WTC11 (cell line): ENCODE results near the gene TPK1. TPM values are rescaled to one million over a fixed set of nuclear protein-coding genes. Genes with fewer than 3 reads are reported as not detected.

Experiments
- ATAC-seq: fragments of 200-7000 bp; cut with Tn5 transposase; 2 replicates; pipeline ENCODE4 v1.10.0; 2021; ENCODE audit warnings: mild to moderate bottlenecking, moderate library complexity
- CTCF ChIA-PET: fragments of 300-600 bp; sonication (Branson Sonifier 250); formaldehyde crosslinking; loops from one replicate; lab custom pipeline; 2021; ENCODE audit warnings: antibody characterized with exemption; lab: Charles Lee
- POLR2A ChIA-PET: fragments of 350-600 bp; sonication (Branson Sonifier 250); formaldehyde crosslinking; loops from one replicate; lab custom pipeline; 2021; ENCODE audit warnings: antibody characterized with exemption; lab: Charles Lee
- DNase-seq: peaks from one replicate; pipeline ENCODE4 v3.0.0; 2021; ENCODE audit warnings: low spot score
- H3K27ac Mint-ChIP-seq: 2 replicates; pipeline ENCODE4 v1.8.0; 2021; ENCODE audit warnings: mixed read lengths
- H3K27me3 Mint-ChIP-seq: 2 replicates; pipeline ENCODE4 v1.8.0; 2021; ENCODE audit warnings: low read depth, mild to moderate bottlenecking, moderate library complexity, mixed read lengths
- H3K36me3 Mint-ChIP-seq: 2 replicates; pipeline ENCODE4 v1.8.0; 2021; ENCODE audit warnings: mixed read lengths
- H3K4me1 Mint-ChIP-seq: 2 replicates; pipeline ENCODE4 v1.8.0; 2022; ENCODE audit warnings: mixed read lengths
- H3K4me3 Mint-ChIP-seq: 2 replicates; pipeline ENCODE4 v1.8.0; 2021; ENCODE audit warnings: mild to moderate bottlenecking, moderate library complexity, mixed read lengths
- H3K9me3 Mint-ChIP-seq: 2 replicates; pipeline ENCODE4 v1.8.0; 2021; ENCODE audit warnings: mixed read lengths
- ETV6 ChIP-seq: sonication (generic); formaldehyde crosslinking; IDR thresholded peaks from 2 replicates; pipeline ENCODE4 v1.8.1; 2022; ENCODE audit warnings: mild to moderate bottlenecking, missing genetic modification reagents
- FOXJ3 ChIP-seq: sonication (generic); formaldehyde crosslinking; IDR thresholded peaks from 2 replicates; pipeline ENCODE4 v1.9.0; 2021; ENCODE audit warnings: missing genetic modification reagents, mild to moderate bottlenecking, borderline replicate concordance
- FOXP4 ChIP-seq: sonication (generic); formaldehyde crosslinking; IDR thresholded peaks from 2 replicates; pipeline ENCODE4 v1.8.0; 2022; ENCODE audit warnings: mild to moderate bottlenecking, missing genetic modification reagents
- GRHL2 ChIP-seq: fragments of 250-450 bp; sonication (Bioruptor Pico); IDR thresholded peaks from 2 replicates; pipeline ENCODE4 v1.8.0; 2022; ENCODE audit warnings: mild to moderate bottlenecking, moderate library complexity; ENCODE audit not compliant: insufficient replicate concordance, severe bottlenecking
- HMGA2 ChIP-seq: fragments of 250-450 bp; sonication (Bioruptor Pico); IDR thresholded peaks from 2 replicates; pipeline ENCODE4 v1.4.0; 2021; ENCODE audit warnings: mild to moderate bottlenecking, moderate library complexity
- MYBL2 ChIP-seq: sonication (generic); formaldehyde crosslinking; IDR thresholded peaks from 2 replicates; pipeline ENCODE4 v1.8.1; 2023; ENCODE audit warnings: mild to moderate bottlenecking, moderate library complexity, missing genetic modification reagents
- NFYB ChIP-seq: sonication (generic); formaldehyde crosslinking; conservative IDR thresholded peaks from 2 replicates; pipeline ENCODE4 v1.8.0; 2022; ENCODE audit warnings: low read depth, missing genetic modification reagents
- NR3C1 ChIP-seq: sonication (generic); formaldehyde crosslinking; conservative IDR thresholded peaks from 2 replicates; pipeline ENCODE4 v1.8.1; 2023; ENCODE audit warnings: low read depth, mild to moderate bottlenecking, missing genetic modification reagents
- SOX15 ChIP-seq: fragments of 250-450 bp; sonication (Bioruptor Pico); IDR thresholded peaks from 2 replicates; pipeline ENCODE4 v1.9.0; 2021; ENCODE audit warnings: mild to moderate bottlenecking
- TEAD1 ChIP-seq: sonication (generic); formaldehyde crosslinking; IDR thresholded peaks from 2 replicates; pipeline ENCODE4 v1.8.0; 2022; ENCODE audit warnings: mild to moderate bottlenecking, missing genetic modification reagents
- TP53 ChIP-seq: sonication (generic); formaldehyde crosslinking; IDR thresholded peaks from 2 replicates; pipeline ENCODE4 v1.8.1; 2023; ENCODE audit warnings: mild to moderate bottlenecking, missing genetic modification reagents
- ZBTB21 ChIP-seq: sonication (generic); formaldehyde crosslinking; IDR thresholded peaks from 2 replicates; pipeline ENCODE4 v1.8.1; 2023; ENCODE audit warnings: mild to moderate bottlenecking, missing genetic modification reagents, borderline replicate concordance
- ZNF138 ChIP-seq: sonication (generic); formaldehyde crosslinking; conservative IDR thresholded peaks from 2 replicates; pipeline ENCODE4 v1.8.1; 2022; ENCODE audit warnings: mild to moderate bottlenecking, moderate library complexity, missing genetic modification reagents
- ZNF219 ChIP-seq: sonication (generic); formaldehyde crosslinking; IDR thresholded peaks from 2 replicates; pipeline ENCODE4 v1.8.0; 2023; ENCODE audit warnings: missing genetic modification reagents, mild to moderate bottlenecking, borderline replicate concordance
- ZNF263 ChIP-seq: sonication (generic); formaldehyde crosslinking; IDR thresholded peaks from 2 replicates; pipeline ENCODE4 v1.8.1; 2022; ENCODE audit warnings: low read depth, mild to moderate bottlenecking, moderate library complexity, missing genetic modification reagents
- total RNA-seq: library from RNA; stranded (reverse); gene quantifications from 3 replicates; pipeline ENCODE4 v1.2.3, GENCODE V29; 2021
- TF ChIP-seq, protein P1 (sequence below): sonication (generic); formaldehyde crosslinking; conservative IDR thresholded peaks from 2 replicates; pipeline ENCODE4 v1.8.1; 2023; ENCODE audit warnings: mild to moderate bottlenecking, low read depth, missing genetic modification reagents, moderate library complexity
- TF ChIP-seq, protein P2 (sequence below): fragments of 250-450 bp; sonication (Bioruptor Pico); conservative IDR thresholded peaks from 2 replicates; pipeline ENCODE4 v1.9.0; 2021; ENCODE audit warnings: mild to moderate bottlenecking

Gene TPK1
- total RNA-seq, 1 experiment from 2014 or later, result 2.7 TPM

GRCh38 chr7:144481833-144482232 lies 354.0 kb downstream of the TPK1 start:
- H3K27ac Mint-ChIP-seq, result no peak overlapping the region
- ChIA-PET CTCF (no interaction called here), POLR2A (no interaction called here)
- no peak overlapping the region for H3K4me3 Mint-ChIP-seq
- H3K9me3 Mint-ChIP-seq, result peaks cover 8% of the 10 kb centered on the region
- DNase-seq (no peak), ATAC-seq (no peak)
- peaks cover 12% of the 10 kb centered on the region for H3K4me1 Mint-ChIP-seq
- H3K36me3 Mint-ChIP-seq, result peaks cover 6% of the 10 kb centered on the region; the same call in 1 of the 2 replicates
- no peaks in the 10 kb centered on the region for H3K27me3 Mint-ChIP-seq
- TF ChIP-seq NR3C1 (CRISPR knock-in tag), result no peak
- TF ChIP-seq, protein P1, sequence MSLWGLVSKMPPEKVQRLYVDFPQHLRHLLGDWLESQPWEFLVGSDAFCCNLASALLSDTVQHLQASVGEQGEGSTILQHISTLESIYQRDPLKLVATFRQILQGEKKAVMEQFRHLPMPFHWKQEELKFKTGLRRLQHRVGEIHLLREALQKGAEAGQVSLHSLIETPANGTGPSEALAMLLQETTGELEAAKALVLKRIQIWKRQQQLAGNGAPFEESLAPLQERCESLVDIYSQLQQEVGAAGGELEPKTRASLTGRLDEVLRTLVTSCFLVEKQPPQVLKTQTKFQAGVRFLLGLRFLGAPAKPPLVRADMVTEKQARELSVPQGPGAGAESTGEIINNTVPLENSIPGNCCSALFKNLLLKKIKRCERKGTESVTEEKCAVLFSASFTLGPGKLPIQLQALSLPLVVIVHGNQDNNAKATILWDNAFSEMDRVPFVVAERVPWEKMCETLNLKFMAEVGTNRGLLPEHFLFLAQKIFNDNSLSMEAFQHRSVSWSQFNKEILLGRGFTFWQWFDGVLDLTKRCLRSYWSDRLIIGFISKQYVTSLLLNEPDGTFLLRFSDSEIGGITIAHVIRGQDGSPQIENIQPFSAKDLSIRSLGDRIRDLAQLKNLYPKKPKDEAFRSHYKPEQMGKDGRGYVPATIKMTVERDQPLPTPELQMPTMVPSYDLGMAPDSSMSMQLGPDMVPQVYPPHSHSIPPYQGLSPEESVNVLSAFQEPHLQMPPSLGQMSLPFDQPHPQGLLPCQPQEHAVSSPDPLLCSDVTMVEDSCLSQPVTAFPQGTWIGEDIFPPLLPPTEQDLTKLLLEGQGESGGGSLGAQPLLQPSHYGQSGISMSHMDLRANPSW (CRISPR knock-in tag), result no peak

DNA sequence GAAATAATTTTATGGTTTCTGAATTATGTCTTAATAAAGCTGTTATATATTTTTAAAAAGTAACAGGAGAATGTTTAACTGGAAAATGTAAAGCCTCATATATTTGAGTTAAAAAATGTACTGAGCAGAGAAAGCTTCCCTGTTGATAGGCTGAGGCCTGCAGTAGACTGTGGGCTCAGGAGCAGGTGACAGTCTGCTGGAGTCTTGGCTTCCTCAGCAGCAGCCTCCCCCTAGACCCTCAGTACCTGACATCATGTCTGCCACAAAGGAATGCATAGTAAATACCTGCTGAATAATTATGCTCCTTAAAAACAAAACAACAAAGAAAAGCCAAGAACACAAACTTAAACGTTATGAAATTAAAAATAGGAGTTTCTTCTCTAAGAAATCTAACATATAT lies 358.5 kb downstream of the TPK1 start:
- Mint-ChIP-seq H3K27ac (no peak overlapping the region), H3K27me3 (no peaks in the 10 kb centered on the region), H3K4me3 (no peak overlapping the region), H3K9me3 (no peaks in the 10 kb centered on the region)
- ChIA-PET CTCF (no interaction called here), POLR2A (no interaction called here)
- no peak for DNase-seq
- TF ChIP-seq TP53 (CRISPR knock-in tag) (no peak), ZNF219 (CRISPR knock-in tag) (no peak), SOX15 (CRISPR knock-in tag) (no peak), MYBL2 (CRISPR knock-in tag) (no peak), ETV6 (CRISPR knock-in tag) (no peak), NFYB (CRISPR knock-in tag) (no peak), ZNF263 (CRISPR knock-in tag) (no peak), HMGA2 (CRISPR knock-in tag) (no peak), FOXP4 (no peak), GRHL2 (CRISPR knock-in tag) (no peak), ZBTB21 (CRISPR knock-in tag) (no peak), FOXJ3 (CRISPR knock-in tag) (no peak), NR3C1 (CRISPR knock-in tag) (no peak), TEAD1 (CRISPR knock-in tag) (no peak), ZNF138 (CRISPR knock-in tag) (no peak)
- TF ChIP-seq, protein P2, sequence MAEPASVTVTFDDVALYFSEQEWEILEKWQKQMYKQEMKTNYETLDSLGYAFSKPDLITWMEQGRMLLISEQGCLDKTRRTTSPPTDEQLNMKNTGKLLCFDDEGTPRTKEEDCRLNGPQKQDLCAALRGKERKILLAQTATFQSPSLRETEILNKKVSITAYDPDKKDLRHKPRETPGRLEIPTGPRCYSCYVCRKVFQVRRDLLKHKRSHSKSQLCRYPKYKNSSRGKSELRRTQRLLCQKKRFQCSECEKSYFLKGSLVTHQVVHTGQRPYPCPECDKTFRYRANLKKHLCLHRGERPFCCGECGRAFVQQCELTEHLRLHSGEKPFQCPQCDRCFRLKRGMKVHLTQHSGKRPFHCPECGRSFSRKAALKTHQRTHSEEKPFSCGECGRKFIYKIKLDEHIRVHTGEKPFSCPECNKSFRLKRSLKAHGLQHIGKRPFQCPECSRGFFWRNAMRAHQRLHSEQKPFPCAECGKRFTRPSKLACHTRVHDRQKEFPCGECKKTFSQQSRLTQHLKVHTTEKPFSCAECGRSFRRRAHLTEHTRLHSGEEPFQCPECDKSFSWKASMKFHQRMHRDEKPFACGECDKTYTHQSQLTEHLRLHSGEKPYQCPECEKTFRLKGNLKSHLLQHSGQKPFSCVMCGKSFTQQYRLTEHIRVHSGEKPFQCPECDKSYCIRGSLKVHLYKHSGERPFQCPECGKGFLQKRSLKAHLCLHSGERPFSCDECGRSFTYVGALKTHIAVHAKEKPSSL (CRISPR knock-in tag), result no peak
- TF ChIP-seq, all 79 proteins: peak for 0
- H3K4me1 Mint-ChIP-seq, result peaks cover 26% of the 10 kb centered on the region
- no peaks in the 10 kb centered on the region for H3K36me3 Mint-ChIP-seq
- ATAC-seq, result peak; percentile 73
